HL-60 (cell line): Measurements from ENCODE around the gene MTPN.
A peak's percentile ranks its signal among the peaks of the same experiment; 100 is the strongest.

ENCODE experiments used
- DNase-seq, 2 experiments: peaks; one replicate each; pipeline ENCODE4 v3.0.0-alpha.2; 2010 to 2020; ENCODE audit warnings: low read depth in 1 of 2, low spot score in 1 of 2
- H3K27ac ChIP-seq: fragments of 250-450 bp; sonication (Bioruptor Pico); replicated peaks from 2 replicates; pipeline ENCODE4 v1.5.1; 2020; ENCODE audit warnings: mild to moderate bottlenecking, moderate library complexity
- H3K27me3 ChIP-seq: fragments of 250-450 bp; sonication (Bioruptor Pico); 2 replicates; pipeline ENCODE4 v1.5.1; 2021; ENCODE audit warnings: mild to moderate bottlenecking, moderate library complexity; ENCODE audit not compliant: insufficient read depth, poor library complexity, severe bottlenecking
- H3K4me3 ChIP-seq: replicated peaks from 2 replicates; pipeline ENCODE4 v1.5.1; 2011; ENCODE audit warnings: mild to moderate bottlenecking, control low read depth, low read length; ENCODE audit not compliant: insufficient read depth
- GABPA ChIP-seq: IDR thresholded peaks from 2 replicates; pipeline ENCODE4 v1.6.1; 2012; ENCODE audit warnings: low read depth
- POLR2AphosphoS5 ChIP-seq: IDR thresholded peaks from 2 replicates; pipeline ENCODE4 v1.6.1; 2012; ENCODE audit warnings: low read depth
- SPI1 ChIP-seq: IDR thresholded peaks from 2 replicates; pipeline ENCODE4 v1.6.1; 2012; ENCODE audit warnings: low read depth, mild to moderate bottlenecking, borderline replicate concordance
- TF ChIP-seq, protein P1 (sequence below): IDR thresholded peaks from one replicate; pipeline ENCODE4 v1.5.1; 2011; ENCODE audit warnings: low read length, control low read depth, inconsistent platforms; ENCODE audit not compliant: insufficient read depth
- TF ChIP-seq, protein P2 (sequence below): IDR thresholded peaks from 2 replicates; pipeline ENCODE4 v1.6.1; 2012; ENCODE audit warnings: low read depth; ENCODE audit not compliant: insufficient replicate concordance

MTPN gene

GRCh38 chr7:135914346-135914745 lies 62.8 kb downstream of the MTPN start:
- no peaks in the 10 kb centered on the region for H3K27me3 ChIP-seq
- DNase-seq: no peak
- H3K4me3 ChIP-seq: no peak overlapping the region
- no peak overlapping the region for H3K27ac ChIP-seq
- TF ChIP-seq SPI1 (no peak), POLR2AphosphoS5 (no peak), GABPA (no peak)
- TF ChIP-seq, protein P1, sequence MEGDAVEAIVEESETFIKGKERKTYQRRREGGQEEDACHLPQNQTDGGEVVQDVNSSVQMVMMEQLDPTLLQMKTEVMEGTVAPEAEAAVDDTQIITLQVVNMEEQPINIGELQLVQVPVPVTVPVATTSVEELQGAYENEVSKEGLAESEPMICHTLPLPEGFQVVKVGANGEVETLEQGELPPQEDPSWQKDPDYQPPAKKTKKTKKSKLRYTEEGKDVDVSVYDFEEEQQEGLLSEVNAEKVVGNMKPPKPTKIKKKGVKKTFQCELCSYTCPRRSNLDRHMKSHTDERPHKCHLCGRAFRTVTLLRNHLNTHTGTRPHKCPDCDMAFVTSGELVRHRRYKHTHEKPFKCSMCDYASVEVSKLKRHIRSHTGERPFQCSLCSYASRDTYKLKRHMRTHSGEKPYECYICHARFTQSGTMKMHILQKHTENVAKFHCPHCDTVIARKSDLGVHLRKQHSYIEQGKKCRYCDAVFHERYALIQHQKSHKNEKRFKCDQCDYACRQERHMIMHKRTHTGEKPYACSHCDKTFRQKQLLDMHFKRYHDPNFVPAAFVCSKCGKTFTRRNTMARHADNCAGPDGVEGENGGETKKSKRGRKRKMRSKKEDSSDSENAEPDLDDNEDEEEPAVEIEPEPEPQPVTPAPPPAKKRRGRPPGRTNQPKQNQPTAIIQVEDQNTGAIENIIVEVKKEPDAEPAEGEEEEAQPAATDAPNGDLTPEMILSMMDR: no peak
- TF ChIP-seq, protein P2, sequence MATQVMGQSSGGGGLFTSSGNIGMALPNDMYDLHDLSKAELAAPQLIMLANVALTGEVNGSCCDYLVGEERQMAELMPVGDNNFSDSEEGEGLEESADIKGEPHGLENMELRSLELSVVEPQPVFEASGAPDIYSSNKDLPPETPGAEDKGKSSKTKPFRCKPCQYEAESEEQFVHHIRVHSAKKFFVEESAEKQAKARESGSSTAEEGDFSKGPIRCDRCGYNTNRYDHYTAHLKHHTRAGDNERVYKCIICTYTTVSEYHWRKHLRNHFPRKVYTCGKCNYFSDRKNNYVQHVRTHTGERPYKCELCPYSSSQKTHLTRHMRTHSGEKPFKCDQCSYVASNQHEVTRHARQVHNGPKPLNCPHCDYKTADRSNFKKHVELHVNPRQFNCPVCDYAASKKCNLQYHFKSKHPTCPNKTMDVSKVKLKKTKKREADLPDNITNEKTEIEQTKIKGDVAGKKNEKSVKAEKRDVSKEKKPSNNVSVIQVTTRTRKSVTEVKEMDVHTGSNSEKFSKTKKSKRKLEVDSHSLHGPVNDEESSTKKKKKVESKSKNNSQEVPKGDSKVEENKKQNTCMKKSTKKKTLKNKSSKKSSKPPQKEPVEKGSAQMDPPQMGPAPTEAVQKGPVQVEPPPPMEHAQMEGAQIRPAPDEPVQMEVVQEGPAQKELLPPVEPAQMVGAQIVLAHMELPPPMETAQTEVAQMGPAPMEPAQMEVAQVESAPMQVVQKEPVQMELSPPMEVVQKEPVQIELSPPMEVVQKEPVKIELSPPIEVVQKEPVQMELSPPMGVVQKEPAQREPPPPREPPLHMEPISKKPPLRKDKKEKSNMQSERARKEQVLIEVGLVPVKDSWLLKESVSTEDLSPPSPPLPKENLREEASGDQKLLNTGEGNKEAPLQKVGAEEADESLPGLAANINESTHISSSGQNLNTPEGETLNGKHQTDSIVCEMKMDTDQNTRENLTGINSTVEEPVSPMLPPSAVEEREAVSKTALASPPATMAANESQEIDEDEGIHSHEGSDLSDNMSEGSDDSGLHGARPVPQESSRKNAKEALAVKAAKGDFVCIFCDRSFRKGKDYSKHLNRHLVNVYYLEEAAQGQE: no peak

GRCh38 chr7:135913404-135913803 lies 63.8 kb downstream of the MTPN start:
- H3K27me3 ChIP-seq: no peaks in the 10 kb centered on the region
- DNase-seq: peak in 1 of 2 experiments; percentile 60
- TF ChIP-seq SPI1: peak; percentile 92
- TF ChIP-seq, protein P1: no peak
- TF ChIP-seq GABPA: no peak
- no peak overlapping the region for H3K4me3 ChIP-seq
- H3K27ac ChIP-seq: no peak overlapping the region

DNA sequence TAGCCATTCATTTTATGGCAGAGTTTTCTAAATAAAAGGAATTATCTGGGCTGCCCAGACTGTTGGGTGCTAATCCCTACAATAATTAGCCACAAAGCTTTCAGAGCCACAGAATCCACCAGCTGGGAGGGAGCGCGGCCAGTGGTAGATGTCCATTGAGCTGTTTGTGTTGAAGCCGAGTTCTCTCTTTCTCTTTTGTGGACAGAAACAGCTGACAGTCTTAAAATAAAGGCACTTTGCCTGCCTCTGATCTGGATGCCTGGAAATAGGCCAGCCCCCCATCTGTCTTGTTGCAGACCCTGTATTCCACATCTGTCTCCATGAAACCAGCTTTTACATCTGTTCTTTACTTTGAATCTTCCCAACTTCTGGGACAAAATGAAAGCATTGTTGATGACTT lies 66.1 kb downstream of the MTPN start:
- Histone ChIP-seq H3K27ac (no peak overlapping the region), H3K4me3 (no peak overlapping the region), H3K27me3 (no peaks in the 10 kb centered on the region)
- DNase-seq: no peak
- no peak for TF ChIP-seq GABPA
- TF ChIP-seq, protein P1: no peak
- TF ChIP-seq, protein P2: no peak
- TF ChIP-seq POLR2AphosphoS5: no peak
- TF ChIP-seq SPI1: no peak

- no peak for TF ChIP-seq GABPA
- TF ChIP-seq, protein P2: no peak
- TF ChIP-seq, protein P1: no peak
- no peak for TF ChIP-seq POLR2AphosphoS5
- TF ChIP-seq SPI1: no peak
- Histone ChIP-seq H3K4me3 (no peak overlapping the region), H3K27ac (no peak overlapping the region), H3K27me3 (no peaks in the 10 kb centered on the region)
- DNase-seq: no peak
These were observed 66.6 kb downstream of the MTPN start for GRCh38 chr7:135910393-135911036.
